CD1c-positive myeloid dendritic cell (primary cell): ENCODE results near the gene CLPTM1L.

Experiments used
- DNase-seq: peaks from one replicate; pipeline ENCODE4 v3.0.0-alpha.2; 2016; ENCODE audit errors: extremely low spot score

Gene CLPTM1L

GRCh38 chr5:1344975-1345838 is at the start of gene CLPTM1L:
Gene CLPTM1L, minus strand, starts transcription at chr5:1345099. Its CDS starts 258 bp downstream, at chr5:1344841.
- DNase-seq, result peak; percentile 96

- no peak for DNase-seq
Measured at GRCh38 chr5:1393571-1394501, 48.9 kb upstream of the CLPTM1L start.

DNA sequence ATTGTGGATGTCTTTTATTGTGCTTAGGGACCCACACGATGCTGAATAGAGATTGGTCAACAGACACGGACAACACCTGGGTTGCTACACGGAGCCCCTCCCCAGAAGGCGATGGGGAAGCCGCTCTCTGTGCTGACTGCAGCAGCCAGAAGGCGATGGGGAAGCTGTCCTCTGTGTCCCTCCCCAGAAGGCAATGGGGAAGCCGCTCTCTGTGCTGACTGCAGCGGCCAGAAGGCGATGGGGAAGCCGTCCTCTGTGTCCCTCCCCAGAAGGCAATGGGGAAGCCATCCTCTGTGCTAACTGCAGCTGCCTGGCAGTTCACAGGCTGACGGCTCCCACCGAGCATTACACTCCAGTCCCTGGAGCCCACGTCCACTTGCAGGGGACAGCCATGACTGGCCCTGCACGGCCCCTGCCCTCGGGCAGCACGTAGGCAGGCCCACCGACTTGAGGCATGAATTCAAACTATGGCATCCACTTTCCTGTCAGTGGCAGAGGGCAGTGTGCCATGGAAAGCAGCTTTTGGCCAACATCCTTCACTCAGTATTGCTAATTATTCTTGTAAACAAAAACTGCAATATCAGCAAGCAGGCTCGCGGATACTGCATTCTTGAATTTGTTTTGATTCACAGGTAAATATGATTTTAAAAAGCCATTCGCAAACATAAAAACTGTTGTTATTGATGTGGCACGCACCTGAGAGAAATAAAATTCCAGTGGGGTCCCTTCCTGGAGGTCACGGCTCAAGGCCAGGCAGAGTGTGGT is 48.1 kb upstream of the CLPTM1L start:
- DNase-seq, result peak; percentile 35

DNA sequence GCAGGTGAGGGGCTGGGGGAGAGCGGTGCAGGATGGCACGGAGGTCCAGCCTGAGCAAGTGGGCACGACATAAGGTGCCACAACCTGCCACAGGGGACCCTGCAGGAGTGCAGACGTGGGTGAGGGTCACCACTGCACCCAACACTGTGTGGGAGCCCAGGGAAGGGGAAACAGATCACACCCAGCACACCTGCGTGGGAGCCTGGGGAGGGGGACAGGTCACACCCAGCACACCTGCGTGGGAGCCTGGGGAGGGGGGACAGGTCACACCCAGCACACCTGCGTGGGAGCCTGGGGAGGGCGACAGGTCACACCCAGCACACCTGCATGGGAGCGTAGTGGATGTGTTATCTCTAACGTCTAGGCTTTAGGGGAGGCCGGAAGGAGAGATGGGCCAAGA is 47.4 kb upstream of the CLPTM1L start:
- DNase-seq, result no peak

DNA sequence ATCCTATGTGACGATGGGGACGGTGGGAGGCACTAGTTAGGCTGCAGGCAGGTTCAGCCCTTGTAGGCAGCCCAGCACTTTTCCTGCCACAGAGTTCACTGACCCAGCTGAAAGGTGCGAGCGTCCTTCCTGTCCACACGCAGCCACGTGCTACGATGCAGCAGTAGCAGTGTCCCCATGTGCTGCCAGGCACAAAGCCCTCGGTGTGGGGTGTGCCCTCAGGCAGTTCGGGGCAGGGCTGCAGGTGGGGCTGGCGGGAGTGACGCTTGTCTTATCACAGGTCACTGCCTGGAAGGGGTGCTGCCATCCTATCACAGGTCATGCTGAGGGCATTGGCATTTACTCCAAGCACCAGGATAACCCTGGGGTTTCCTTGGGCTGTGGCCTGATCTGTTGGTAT is 46.8 kb upstream of the CLPTM1L start:
- DNase-seq, result no peak

- no peak for DNase-seq
Measured at GRCh38 chr5:1390861-1391600, 46.1 kb upstream of the CLPTM1L start.

- no peak for DNase-seq
Measured at GRCh38 chr5:1390333-1390732, 45.4 kb upstream of the CLPTM1L start.

- no peak for DNase-seq
Measured at GRCh38 chr5:1388383-1388967, 43.6 kb upstream of the CLPTM1L start.

DNA sequence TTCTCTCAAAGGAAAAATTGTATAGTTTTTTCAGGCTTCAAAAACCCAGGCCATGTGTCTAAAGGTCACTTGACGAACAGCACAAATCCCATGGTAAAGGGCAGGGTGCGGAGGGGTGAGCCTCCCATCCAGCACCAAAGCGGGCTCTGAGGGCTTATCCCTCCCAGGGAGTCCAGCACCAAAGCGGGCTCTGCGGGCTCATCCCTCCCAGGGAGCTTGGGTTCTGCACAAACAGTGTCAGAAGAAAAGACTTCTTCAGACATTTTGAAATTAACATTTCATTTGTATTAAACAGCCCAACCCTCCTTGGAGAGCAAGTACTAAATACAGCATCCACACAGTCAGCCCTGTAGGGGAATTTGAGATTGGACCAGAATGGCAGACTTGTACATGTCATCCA is 43.0 kb upstream of the CLPTM1L start:
- DNase-seq, result no peak

GRCh38 chr5:1387059-1387755 is 42.3 kb upstream of the CLPTM1L start:
- no peak for DNase-seq

DNA sequence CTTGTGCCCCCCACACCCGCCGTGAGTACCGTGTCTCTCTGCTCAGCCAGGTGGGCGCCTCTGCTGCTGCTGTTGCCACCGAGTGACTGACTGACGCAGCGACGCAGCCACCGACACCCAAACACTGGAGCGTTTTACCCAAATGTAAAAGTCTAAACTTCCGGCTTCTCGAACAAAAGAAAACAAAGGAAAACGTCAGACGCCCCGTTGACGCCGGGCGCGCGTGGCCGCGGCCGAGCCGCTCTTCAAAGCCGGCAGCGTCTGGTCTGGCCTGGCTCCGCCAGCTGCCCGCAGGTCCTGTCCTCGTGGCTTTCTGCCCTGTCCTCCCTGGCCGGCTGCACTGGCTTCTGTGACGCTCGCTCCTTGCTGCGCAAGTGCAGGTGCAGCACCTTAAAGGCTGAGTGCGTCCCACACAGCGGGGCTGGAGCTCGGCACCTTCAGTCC is 41.4 kb upstream of the CLPTM1L start:
- peak; percentile 70 for DNase-seq

DNA sequence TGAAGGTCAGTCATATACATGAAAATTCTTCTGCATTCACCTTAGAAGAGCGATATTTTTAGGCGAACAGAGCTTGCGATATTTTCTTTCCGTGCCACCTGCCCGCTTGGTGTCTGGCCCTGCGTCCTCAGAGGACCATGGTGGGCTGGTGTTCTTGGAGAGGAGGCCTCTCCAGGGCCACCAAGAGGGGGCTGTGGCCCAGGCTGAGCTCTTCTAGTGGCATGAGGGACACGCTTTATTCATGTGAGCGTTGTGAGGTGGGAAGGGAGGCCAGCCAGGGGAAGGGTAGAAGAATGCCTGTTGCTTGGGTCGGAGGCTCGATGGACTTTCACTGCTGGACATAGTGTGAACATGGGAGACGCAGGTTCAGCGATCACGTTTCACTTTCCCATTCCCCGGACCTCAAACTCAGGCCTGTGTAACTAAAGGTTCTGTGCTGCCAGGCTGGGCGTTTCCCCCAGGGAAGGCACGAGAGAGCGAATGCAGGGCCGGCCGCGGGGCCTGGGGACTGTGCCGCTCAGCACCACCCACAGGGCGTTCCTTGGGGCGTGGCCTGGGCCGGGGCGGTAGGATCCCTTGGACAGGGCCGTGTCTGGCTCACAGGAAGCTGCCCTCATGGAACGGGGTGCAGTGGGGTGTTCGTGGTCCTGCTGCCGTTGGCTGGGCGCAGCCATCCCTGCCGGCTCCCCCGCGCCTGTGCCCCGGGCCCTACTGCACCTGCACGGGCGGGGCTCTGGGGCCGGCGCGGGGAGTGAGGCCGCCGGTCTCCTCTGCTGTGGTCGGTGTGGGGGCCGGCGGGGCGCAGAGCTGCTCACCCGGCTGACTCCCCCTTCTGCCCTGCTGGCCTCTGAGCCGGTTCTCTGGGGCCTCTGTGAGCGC is 40.7 kb upstream of the CLPTM1L start:
- DNase-seq, result peak; percentile 81

DNA sequence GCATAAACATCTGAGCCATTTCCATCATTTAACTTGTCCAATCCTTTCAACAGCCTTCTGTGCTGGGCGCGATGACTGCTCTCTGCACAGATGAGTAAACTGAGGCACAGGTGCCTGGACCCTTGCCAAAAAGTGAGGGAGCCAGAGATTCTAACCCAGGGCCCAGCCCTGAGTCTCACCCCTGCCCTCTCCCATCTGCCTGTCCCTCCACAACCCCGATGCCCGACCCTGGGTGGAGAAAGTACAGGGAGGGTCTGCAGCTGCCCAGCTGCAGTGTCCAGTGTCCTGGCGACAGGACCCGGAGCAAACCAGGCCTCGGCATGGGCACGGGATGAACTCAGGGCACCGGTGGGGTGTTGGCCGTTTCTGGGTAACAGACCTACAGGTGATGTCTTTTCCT is 39.6 kb upstream of the CLPTM1L start:
- DNase-seq, result no peak

DNA sequence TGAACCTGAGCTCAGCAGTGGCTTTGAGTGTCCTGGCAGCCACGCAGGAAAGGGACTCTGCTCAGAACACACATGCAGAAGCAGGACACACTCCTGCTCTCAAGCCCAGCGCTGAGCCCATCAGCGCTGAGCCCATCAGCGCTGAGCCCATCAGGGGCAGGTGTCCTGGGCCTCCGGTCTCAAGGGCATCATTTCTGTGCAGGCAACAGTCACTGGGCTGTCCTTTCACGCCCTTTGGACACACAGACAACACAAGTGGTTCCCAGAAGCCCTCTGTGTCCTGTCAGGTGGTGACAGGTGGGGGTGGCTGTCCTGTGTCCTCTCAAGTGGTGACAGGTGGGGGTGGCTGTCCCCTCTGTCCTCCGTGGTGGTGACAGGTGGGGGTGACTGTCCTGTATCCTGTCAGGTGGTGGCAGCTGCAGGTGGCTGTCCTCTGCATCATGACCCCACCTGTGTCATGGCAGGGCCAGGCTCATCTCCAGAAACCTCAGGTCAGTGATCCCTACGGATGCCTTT is 39.0 kb upstream of the CLPTM1L start:
- DNase-seq, result no peak

DNA sequence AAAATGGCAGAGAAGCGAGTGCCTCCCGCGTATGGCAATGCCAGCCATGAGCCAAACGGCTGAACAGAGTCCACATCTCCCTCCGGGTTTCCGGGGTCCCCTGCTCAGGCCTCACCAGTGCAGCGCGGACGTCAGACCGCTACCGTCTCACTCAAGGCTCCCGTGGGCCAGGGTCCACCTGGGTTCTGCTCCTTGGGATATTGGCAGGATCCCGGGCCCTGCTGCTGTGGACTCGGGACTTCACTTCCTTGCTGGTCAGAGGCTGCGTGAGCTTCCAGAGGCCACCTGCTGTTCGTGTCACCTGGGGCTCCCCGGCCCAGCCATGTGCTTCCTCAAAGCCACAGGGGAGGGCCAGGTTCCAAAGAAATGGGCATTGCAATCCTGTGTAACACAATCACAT is 38.4 kb upstream of the CLPTM1L start:
- no peak for DNase-seq

DNA sequence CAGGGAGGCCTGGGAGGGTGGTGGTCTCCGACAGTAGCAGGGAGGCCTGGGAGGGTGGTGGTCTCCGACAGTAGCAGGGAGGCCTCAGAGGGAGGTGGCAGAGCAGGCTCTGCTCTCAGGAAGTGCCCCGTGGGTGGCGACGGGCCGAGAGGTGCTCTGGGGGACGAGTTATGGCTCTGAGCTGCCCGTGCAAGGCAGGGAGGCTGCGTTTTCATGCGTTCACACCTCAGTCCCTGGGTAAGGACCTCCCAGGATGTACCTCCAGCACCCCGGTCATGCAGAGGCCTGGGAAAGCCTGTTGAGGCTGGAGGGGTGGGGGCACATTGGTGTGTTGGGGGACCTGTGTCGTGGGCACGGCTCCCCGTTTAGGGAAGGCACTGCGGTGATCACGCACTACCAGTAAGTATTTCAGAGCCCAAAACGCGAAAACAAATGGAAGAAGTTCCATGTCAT is 37.4 kb upstream of the CLPTM1L start:
- DNase-seq, result no peak

GRCh38 chr5:1381370-1382247 is 36.7 kb upstream of the CLPTM1L start:
- DNase-seq, result no peak

GRCh38 chr5:1380910-1381309 is 36.0 kb upstream of the CLPTM1L start:
- DNase-seq, result no peak
